HT-29 (cell line): ENCODE results near the gene PAQR4. TPM values are rescaled to one million over a fixed set of nuclear protein-coding genes. Genes with fewer than 3 reads are reported as not detected.

Experiments used
- DNase-seq: peaks from one replicate; pipeline ENCODE4 v3.0.0-alpha.2; 2015; ENCODE audit warnings: low spot score
- total RNA-seq: library from RNA; depleted of rRNA; stranded (reverse); fragments of >200 nt; shearing (Covaris generic); gene quantifications from 2 replicates; pipeline ENCODE4 v1.2.3, GENCODE V29; 2014

Gene PAQR4
- total RNA-seq, 1 experiment from 2014 or later: 106 TPM

DNA sequence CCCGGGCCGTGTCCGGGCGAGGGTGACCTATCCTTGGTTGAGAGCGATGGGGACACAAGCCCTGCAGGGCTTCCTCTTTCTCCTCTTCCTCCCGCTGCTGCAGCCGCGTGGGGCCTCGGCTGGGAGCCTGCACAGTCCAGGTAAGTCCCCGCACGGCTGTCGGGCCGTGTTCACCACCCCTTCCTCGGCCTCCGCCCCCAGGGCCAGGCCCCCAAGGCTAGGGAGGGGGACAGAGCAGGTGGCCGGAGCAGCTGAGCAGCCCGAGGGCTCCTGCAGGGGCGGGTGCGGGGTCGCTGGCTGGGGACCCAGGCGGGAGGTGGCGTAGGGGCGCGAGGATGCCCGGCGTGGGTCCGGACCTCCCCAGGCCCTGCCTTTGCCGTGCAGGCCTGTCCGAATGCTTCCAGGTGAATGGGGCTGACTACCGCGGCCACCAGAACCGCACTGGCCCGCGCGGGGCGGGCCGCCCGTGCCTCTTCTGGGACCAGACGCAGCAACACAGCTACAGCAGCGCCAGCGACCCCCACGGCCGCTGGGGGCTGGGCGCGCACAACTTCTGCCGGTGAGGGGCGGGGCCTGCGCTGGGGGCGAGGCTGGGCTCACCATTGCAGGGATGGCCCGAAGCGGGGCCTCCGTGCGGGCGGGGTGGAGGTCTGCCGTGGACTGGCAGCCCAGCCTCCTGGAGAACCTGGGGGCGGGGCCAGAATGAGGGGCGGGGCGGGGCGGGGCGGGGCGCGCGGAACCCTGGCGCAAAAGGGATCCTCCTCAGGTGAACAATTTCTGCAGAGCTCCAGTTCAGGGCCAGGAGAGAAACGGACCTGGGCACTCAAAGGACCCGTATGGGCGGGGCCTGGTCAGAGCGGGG is 4.4 kb upstream of the PAQR4 start:
- DNase-seq: peak; percentile 44

DNA sequence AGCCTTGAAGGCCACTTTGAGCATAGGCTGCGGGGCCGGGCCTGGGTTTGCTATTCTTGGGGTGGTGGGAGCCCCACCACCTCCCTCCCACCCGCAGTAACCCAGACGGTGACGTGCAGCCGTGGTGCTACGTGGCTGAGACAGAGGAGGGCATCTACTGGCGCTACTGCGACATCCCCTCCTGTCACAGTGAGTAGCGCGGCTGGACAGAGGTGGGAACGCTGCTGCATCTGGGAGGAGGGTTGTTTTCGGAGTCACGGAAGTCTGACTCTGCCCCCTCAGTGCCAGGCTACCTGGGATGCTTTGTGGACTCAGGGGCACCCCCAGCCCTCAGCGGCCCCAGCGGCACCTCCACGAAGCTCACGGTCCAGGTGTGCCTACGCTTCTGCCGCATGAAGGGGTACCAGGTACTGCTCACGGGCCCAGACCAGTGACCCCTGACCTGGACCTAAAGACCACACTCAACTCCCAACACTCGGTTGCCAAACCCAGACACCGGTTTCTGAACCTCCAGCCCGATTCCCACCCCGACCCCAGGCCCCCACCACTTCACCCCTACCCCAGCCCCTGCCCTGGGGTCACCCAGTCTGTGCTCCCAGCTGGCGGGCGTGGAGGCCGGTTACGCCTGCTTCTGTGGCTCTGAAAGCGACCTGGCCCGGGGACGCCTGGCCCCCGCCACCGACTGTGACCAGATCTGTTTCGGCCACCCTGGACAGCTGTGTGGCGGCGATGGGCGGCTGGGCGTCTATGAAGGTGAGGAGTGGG is 2.9 kb upstream of the PAQR4 start:
- DNase-seq: no peak

DNA sequence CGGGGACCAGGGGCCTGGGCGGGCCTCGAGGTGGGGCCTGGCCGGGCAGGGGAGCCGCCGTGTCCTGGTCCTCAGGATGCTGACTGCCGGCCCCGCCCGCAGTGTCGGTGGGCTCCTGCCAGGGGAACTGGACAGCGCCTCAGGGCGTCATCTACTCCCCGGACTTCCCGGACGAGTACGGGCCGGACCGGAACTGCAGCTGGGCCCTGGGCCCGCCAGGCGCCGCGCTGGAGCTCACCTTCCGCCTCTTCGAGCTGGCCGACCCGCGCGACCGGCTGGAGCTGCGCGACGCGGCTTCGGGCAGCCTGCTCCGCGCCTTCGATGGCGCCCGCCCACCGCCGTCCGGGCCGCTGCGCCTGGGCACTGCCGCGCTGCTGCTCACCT is 2.3 kb upstream of the PAQR4 start:
- DNase-seq: no peak

DNA sequence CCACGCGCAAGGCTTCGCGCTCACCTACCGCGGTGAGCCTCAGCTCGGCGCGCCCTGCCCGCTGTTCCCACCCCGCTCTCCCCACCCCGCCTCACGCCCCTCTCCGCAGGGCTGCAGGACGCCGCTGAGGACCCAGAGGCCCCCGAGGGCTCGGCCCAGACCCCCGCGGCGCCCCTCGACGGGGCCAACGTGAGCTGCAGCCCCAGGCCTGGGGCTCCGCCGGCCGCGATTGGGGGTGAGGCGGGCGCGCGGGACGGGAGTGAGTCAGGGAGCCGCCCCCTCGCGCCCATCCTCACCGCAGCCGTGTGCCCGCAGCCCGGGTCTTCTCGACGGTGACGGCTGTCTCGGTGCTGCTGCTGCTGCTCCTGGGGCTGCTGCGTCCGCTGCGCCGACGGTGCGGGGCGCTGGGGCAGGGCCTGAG is 1.9 kb upstream of the PAQR4 start:
- DNase-seq: no peak

DNA sequence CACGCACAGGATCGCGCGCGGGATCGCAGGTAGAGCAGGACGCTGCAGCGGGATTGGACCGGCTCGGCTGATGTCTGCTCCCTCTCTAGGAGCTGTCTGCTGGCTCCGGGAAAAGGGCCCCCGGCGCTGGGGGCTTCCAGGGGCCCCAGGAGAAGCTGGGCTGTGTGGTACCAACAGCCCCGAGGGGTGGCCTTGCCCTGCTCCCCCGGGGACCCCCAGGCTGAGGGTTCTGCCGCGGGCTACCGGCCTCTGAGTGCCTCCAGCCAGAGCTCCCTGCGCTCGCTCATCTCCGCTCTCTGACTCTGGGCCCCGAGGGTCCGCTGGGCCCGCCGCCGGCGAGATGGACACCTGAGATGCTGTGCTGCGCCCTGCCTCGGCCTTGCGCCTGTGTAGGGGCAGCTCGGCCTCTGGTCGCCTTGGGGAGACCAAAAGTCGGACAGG is 1.4 kb upstream of the PAQR4 start:
- DNase-seq: no peak

DNA sequence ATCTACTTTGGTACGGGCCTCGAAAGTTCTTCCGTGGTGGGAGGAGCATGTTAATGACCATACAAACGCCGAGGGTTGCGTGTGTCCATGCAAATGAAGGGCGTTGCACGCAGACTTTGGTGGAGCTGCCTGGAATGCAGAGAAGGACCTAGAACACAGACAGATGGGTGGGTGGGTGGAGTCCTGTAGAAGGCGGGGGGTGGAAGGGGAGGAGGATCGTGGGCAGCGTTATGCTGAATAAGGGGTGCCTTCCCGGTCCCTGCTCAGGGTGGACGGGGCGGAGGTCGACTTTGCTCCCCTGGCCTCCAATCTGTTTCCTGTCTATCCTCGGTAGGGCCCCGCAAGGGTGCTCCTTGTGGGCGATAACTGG is 795 bp upstream of the PAQR4 start:
- DNase-seq: no peak

DNA sequence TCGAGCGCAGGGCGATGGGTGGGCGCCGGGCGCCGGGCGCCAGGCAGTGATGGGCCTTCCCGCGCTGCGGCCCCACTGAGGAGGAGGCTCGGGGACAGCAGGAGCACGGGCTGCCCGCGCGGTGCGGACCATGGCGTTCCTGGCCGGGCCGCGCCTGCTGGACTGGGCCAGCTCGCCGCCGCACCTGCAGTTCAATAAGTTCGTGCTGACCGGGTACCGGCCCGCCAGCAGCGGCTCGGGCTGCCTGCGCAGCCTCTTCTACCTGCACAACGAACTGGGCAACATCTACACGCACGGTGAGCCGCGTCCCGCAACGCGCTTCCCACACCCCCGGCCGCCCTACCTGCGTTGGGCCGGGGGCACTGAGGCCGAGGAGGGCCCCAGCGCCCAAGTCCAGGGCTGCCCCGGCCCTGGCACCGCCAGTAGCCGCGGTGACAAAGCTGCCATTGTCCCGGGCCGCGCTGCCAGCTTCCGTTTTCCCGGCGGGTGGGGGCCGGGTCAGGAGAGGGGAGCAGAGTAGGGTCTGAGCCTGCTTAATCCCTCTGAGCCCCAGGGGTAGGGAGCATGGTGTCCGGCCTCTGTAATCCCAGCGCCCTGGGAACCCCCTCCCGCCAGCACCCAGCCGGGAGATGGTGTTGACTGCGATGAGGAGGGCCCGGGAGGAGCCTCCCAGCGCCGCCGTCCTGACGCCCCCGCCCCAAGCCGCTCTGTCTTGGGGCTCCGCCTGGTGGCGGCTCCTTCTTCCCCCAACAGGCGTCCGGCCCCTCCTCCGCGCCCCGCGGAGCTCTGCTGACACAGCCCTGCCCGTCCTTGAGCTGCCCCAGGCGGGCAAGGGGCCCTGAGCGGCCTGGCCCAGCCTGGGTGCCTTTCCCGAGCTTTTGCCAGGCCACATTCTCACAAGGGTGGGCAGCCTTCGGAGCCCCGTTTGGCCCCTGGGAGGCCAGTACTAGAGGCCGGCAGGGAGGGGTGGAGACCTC is 685 bp downstream of the PAQR4 start:
- DNase-seq: peak; percentile 75

DNA sequence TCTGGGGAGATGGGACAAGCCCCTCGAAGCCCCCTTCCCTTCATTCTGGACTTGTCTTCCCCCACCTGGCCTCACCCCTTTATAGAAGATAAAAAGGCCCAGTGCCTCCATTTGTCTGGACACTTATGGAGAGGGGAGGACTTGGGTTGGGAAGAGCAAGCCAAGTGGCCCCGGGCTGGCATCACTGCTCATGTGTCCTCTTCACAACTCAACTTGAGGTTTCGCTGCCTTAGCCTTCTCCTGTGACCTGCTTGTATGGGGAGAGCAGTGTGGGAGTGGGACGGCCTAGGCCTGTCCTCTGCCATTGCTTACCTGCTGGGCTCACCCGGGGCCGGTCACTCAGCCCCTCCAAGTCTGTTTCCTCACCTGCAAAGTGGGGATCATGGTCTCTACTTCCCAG is 1.4 kb downstream of the PAQR4 start:
- DNase-seq: no peak

DNA sequence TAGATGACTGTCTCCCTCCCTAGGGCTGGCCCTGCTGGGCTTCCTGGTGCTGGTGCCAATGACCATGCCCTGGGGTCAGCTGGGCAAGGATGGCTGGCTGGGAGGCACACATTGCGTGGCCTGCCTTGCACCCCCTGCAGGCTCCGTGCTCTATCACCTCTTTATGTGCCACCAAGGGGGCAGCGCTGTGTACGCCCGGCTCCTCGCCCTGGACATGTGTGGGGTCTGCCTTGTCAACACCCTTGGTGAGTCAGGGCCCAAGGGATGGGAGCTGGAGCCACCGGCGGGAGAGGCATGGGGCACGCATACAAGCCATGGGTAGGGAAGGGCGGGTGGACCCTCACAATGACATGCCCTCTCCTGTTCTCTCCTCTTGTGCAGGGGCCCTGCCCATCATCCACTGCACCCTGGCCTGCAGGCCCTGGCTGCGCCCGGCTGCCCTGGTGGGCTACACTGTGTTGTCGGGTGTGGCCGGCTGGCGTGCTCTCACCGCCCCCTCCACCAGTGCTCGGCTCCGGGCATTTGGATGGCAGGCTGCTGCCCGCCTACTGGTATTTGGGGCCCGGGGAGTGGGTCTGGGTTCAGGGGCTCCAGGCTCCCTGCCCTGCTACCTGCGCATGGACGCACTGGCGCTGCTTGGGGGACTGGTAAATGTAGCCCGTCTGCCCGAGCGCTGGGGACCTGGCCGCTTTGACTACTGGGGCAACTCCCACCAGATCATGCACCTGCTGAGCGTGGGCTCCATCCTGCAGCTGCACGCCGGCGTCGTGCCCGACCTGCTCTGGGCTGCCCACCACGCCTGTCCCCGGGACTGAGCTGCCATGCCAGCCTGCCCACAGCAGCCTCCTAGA is 2.2 kb downstream of the PAQR4 start:
- no peak for DNase-seq

DNA sequence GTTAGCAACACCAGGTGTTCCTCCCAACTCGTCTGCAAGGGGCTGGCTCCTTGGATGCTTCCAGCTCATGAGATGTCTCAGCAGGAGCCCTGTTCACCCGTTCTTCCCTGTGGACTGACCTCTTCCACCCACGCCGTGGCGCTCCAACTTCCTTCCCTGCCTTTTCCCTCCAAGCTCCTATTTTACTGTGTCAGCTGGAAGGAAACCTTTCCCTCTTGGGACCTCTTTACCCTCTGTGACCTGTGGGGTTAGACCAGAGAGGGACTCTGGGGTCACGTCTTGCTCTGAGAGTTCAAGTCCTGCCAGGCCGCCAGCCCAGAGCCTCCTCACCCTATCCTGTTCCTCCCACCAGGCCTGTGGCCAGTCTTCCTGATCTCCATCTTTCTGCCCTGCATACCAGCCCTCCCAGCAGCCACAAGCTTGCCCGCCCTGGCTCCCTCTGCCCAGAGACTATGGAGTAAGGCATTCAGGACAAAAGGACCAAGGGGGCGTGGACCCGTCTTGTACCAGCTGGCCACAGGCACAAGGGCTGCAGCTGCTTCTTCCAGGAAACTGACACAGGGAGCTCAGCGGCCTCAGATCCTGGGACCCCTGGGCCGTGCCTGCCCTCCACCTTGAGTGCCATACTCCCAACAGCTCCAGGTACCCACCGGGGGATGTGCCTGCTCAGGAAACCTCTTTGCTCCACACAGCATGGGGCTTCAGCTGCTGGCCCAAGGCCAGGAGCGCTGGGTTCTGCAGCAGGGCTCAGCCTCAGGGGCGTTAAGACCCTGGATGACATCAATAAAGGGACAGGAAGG is 3.0 kb downstream of the PAQR4 start:
- DNase-seq: no peak

DNA sequence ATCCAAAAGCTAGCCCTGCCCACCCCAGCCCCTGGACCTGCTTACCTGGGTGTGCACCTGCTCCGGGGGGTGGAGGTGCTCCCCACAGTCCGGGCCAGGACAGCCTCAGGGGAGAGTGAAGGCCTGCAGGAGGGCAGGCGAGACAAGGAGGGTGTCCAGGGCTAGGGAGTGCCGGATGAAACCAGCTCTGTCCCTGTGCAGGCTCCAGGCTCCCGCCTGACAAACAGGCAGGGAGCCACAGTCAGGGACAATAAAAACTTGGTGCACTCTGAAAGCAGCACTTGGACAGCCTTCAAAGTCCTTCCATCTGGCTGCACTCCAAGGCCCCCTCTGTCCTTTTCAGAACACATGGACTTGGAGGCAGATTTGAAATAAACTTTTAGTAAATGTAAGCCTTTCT is 3.9 kb downstream of the PAQR4 start:
- DNase-seq: no peak

DNA sequence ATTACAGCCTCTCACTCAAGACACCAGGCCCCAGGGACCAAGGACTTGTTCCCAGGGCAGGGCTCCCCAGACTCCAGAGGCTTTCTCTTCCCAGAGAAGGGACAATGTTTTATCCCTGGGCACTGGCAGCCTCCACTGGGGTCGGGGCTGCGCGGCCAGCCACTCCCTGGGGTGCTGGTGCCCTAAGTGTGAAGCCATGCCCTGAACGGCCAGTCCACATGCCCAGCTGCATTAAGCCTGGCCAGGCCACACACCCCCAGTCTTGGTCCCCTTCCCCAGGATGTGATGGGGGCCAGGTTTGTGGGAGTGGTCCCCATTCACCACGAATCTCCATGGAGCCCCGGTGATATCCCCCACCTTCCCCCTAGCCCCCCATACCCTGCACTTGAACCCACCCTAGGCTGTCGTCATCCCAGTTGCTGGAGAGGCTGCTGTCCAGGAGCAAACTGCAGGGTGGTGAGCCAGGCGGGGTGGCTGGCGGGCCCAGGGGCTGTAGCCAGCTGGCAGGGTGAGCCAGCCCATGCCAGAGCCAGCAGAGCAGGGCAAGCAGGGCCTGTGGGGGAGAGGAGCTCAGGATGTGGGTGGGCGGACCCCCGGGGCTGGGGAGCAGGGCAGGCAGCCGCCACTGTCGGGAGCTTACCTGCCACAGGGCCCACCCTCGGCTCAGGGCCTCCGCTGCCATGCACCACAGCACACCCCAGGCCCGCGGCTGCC is 4.6 kb downstream of the PAQR4 start:
- DNase-seq: no peak

DNA sequence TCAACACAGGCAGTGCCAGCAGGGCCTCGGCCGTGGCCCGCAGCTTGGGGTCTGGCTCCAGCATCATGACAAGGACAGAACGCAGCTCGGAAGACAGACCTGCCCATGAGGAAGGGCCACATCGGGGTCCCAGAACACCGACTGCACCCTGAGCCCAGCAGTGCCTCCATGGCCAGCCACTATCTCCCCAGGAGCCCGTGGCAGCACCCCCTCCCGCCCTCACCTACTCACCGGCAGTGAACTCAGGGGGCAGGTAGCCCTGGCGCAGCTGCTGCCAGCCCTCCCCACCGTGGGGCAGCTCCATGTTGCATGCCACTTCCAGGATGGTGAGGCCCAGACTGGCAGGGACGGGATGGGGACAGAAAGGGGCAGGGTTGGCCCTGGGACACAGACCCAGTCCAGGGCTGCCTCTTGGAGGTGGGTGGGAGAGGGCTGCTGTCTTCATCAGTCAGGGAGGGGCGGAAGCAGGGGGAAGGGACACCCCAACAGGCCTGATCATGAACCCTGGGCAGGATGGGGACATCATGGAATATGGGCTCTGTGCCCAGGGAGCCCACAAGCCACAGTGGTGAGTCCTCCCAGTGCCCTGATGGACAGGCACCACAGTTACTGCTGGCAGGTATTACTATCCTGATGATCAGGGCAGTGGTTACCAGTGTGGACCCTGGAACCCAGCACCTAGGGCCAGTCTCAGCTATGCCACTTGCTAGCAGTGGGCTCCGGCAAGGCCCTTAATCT is 5.3 kb downstream of the PAQR4 start:
- DNase-seq: no peak

DNA sequence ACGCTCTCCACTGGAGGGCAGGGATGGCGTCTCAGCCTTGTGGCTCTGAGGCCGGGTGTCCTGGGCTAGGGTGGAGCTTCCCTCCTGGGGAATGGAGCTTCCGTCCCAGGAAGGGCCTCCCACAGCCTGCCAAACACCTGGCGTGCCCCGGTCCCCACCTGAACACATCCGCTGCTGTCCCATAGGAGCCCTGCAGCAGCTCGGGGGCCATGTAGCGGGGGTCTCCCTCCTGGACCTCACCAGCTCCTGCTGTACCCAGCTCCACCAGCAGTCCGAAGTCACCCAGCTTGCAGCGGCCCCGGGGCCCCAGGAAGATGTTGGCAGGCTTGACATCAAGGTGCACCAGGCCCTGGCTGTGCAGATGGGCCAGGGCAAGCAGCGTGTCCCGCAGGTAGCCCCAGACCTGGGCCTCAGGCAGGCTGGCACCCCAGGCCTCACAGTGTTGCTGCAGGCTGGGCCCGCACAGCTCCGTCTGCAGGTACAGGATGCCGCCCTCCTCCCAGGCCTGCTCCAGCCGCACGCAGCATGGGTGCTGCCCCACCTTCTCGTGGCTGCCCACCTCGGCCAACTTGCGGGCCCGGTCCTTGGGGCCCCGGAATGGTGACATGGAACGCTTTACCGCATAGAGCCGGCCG is 6.1 kb downstream of the PAQR4 start:
- DNase-seq: no peak

DNA sequence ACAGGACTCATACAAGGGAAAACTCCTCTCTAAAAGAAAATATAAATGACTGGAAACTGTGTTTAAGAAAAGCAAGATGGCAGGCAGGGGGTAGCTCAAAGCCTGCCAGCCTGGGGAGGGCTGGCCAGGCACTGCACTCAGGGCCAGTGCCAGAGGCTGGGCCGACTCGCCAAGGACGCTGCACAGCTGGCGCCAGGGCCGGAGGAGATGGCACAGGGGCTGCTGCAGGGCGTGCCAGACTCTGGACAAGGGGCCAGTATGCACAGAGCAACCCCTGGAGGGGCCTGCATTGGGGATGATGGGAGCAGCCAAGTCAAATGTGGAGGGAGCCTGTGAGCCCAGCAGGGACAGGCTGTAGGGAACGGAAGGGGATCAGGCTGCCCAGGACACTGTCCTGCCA is 7.1 kb downstream of the PAQR4 start:
- DNase-seq: no peak

DNA sequence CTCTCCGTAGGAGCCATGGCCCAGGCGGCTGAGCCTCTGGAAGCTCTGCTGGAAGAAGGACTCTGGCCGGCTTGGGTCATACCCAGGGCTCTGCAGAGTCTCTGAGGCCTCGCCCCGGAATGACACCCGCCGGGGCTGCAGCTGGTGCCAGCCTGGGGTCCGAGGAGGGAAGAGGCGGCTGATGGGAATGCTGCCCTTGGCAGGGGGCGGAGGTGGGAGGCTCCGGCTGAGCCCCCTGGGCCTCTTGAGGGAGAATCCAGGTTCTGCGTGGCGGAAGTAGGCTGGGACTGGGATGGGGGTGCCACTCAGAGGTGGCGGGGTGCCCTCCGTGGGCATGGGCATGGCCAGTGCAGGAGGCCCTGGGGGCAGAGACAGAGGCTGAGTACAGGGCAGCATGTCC is 7.5 kb downstream of the PAQR4 start:
- DNase-seq: no peak

DNA sequence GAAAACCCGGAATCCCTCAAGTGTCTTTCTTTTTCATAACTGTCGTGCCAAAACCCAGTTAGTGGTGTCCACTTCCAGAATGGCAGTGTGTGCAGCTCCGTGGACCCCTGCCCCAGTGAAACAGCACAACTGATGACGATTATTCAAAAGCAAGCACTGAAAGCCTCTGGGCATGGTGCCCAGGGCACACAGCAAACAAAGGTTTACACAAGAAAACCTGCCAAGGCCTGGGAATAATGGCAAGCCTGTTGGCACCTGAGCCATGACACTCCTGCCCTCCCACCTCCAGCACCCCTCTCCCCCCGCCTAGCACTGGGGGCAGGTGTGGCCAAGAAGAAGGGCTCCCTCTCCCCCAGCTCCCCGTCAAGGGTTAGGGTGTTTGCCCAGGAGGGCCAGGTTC is 8.3 kb downstream of the PAQR4 start:
- no peak for DNase-seq

DNA sequence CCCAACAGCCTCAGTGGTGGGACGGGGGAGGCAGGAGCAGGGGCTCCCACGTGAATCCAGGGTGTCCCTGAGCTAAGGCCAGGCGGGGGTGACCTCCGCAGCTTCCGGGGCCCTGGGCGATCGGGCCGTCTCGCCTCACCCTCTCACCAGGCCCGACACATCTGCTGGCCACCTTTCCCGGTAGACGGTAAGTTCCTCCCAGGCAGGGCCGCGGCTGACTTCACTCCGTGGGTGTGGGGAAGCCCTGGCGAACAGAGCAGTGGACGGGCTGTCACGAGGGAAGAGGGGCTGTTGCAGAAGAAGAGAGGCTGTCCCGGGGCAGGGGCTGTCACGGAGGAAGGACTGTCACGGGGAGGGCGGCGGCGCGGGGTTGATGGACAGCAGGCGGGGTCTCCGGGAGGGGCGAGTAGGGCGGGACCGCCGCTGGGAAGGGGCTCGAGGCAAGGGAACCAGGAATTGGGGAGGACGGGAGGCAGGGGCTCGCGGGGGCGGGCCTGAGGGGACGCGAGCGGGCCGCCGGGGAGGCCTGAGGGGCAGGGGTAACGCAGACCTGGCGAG is 10.6 kb downstream of the PAQR4 start:
- no peak for DNase-seq
